ENCODE results near the gene TSHZ2.

DNA sequence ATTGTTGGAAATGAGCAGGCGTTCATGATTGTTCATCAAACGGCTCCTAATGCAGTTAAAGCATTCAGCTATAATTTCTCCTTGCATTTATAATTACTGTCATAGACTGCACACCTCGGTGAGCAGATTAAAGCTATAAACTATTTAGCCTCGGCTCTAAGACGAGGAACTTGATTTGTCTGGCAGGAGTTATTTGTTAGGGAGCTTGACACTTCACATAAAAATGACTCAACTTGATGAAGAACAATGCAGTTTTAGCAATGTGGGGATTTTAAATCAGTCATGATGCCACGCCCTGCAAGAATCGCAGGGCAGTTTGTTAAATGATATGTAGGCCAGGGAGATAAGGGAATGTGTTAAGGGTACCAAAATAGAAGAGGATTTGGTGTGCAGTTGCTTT, 290.2 kb downstream of the TSHZ2 start:
- TF ChIP-seq, protein P1, sequence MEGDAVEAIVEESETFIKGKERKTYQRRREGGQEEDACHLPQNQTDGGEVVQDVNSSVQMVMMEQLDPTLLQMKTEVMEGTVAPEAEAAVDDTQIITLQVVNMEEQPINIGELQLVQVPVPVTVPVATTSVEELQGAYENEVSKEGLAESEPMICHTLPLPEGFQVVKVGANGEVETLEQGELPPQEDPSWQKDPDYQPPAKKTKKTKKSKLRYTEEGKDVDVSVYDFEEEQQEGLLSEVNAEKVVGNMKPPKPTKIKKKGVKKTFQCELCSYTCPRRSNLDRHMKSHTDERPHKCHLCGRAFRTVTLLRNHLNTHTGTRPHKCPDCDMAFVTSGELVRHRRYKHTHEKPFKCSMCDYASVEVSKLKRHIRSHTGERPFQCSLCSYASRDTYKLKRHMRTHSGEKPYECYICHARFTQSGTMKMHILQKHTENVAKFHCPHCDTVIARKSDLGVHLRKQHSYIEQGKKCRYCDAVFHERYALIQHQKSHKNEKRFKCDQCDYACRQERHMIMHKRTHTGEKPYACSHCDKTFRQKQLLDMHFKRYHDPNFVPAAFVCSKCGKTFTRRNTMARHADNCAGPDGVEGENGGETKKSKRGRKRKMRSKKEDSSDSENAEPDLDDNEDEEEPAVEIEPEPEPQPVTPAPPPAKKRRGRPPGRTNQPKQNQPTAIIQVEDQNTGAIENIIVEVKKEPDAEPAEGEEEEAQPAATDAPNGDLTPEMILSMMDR (IDR thresholded peaks at IDR 0.05; ENCODE audit: insufficient read depth, low read depth, low read length), result no peak
- TF ChIP-seq EZH2 (IDR thresholded peaks at IDR 0.05; ENCODE audit: insufficient read depth, low read length), result no peak

Data from astrocyte (in vitro differentiated cells and primary cell).